NOMO-1 (cell line): ENCODE results near the gene NHP2.
A peak's percentile ranks its signal among the peaks of the same experiment; 100 is the strongest.
"Not testable (repeated sequence)": the region's sequence is repeated elsewhere in the genome, so short reads cannot be mapped to it uniquely, and the experiment has no call there.

ENCODE experiments used
- DNase-seq, 2 experiments: peaks; one replicate each; lab custom pipeline; 2025; ENCODE audit not compliant: unreplicated experiment in 2 of 2; lab: John Stamatoyannopoulos, UW

The NHP2 gene

DNA sequence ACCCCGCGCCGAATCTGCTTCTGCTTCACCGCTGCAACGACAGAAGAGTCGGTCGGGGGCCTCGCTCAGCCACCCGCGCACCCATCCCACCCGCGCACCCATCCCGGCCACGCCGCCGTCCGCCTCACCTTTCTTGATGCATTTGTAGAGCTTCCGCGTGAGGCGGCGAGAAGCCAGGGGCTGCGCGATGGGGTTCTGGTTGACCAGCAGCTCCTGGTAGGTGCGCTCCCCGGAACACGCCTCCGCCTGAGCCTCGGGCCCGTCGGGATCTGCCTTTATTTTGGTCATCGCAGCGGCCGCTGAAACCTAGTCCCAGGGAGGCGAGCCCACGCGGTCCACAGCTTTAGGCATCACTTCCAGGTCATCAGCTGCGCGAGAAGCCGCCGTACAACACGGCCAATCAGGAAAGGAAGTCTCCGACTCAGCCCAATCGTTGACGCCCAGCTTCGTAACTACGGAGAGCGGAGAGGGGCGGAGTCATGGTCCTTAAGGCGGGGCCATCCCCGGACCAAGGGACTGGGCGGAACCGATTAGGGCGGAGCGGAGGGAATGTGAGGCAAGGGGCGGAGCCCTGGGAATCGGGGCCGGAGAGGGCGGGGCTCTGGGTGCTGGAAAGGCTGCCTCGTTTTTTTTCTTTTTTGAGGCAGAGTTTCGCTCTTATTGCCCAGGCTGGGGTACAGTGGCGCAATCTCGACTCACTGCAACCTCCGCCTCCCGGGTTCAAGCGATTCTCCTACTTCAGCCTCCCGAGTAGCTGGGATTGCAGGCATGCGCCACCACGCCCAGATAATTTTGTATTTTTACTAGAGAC, at the start of gene NHP2:
NHP2 (minus strand) TSS at position 356 of the 811 bp plus-strand sequence; CDS start at position 288, 68 bp downstream.
- peak; percentile 97 to 98 for DNase-seq

DNA sequence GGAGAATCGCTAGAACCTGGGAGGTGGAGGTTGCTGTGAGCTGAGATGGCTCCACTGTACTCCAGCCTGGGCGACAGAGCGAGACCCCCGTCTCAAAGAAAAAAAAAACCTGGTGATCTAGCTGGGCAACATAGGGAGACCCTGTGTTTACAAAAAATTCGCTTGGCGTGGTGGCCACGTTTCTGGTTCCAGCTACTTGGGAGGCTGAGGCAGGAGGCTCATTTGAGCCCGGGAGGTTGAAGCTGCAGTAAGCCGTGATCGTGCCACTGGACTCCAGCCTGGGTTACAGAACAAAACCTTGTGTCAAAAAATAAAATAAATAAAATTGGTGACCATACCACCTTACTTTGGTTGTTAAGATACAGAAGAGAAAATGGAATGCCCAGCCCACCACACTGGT, 48.9 kb upstream of the NHP2 start:
- DNase-seq = no peak

DNA sequence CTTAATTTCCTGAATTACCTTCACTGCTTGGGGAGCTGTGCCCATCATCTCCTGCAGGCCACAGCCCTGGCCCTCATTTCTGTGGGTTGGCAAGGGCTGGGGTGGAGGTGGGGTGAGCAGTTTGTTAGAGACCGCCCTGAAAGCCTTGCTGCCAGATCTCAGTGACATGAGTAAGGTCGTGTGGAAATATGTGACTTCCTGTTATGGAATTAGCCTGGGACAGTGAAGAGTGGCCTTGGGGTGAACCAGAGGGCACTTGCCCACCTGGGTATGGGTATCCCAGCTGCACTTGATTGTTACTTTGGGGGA, 48.2 kb upstream of the NHP2 start:
- DNase-seq = peak; percentile 67 to 68

DNA sequence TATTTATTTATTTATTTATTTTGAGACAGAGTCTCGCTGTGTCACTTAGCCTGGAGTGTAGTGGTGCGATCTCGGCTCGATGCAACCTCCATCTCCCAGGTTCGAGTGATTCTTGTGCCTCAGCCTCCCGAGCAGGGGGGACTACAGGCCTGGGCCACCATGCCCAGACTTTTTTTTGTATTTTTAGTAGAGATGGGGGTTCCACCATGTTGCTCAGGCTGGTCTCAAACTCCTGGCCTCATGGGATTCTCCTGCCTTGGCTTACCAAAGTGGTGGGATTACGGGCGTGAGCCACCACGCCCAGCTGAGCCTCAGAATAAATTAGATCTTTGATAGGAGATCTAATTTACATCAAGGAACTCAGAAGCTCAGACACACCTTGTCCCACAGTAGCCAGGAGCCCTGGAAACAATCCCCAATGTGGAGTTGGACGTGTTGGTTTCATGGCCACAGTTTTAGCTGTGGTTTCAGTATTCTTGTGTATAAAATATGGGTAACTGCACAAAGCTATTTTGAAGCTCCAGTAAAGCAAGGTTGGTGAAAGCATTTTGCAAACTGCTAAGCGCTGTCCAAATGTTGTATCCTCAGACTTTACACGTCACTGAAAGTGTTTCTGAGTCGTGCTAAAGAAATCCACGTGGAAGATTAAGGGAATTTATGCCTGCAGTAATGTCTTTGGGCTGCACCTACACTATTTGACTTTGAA, 47.7 kb upstream of the NHP2 start:
- DNase-seq = no peak

DNA sequence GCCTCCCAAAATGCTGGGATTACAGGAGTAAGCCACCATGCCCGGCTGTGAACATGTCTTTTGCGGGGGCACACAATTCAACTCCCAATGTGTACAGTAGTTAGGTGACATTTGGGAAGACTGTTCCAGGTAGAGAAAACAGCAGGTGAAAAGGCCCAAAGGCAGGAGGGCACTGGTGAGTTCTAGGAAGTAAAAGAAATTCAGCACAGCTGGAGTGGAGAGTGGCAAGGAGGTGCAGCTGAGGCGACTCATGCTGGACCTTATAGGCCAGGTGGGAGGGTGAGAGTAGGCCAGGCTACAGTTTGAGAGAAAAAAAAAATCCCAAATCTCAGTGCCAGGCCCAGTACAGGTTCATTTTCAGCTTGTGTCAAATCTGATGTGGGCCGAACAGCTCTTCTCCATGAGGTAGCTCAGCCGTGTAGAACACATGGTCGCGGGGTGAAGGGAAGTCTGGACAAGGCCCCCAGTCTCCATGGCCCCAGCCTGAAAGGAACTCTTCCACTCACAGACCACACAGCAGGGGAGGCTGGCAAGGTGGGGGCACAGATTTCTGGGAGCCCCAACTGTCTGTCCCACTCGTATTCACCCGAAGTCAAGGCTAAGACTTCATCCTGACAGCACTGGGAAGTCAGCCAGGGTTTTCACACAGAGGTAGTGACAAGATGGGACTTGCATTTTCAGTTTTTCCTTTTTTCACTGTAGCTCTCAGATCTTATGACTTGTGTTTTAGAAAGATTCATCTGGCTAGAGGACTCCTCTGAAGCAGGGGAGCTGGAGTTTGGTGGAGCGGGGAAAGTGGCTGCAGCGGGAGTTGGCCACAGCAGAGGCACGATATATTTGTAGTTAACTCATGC, 46.1 kb upstream of the NHP2 start:
- DNase-seq = no peak

DNA sequence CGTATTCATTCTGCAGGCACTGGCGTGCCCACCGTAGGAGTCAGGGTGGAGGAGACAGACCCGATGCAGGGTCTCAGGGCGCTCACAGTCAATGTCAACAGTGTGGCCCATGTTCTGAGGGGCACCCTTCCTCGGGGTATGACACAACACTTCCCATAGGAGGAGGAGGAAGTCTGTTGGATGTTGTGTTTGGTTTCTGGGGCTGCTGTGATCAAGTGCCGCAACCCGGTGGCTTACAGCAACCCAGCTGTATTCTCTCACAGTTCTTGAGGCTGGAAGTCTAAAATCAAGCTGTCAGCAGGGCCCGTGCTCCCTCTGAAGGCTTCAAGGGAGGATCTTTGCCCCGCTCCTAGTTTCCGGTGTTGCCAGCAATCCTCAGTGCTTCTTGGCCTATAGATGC, 45.0 kb upstream of the NHP2 start:
- no peak for DNase-seq

DNA sequence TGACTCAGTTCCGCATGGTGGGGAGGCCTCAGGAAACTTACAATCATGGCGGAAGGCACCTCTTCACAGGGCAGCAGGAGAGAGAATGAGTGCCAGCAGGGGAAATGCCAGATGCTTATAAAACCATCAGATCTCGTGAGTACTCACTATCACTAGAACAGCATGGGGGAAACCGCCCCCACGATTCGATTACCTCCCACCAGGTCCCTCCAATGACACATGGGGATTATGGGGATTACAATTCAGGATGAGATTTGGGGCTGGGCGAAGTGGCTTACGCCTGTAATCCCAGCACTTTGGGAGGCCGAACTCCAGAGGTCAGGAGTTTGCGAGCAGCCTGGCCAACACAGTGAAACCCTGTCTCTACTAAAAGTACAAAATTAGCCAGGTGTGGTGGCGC, 44.5 kb upstream of the NHP2 start:
- DNase-seq = not testable (repeated sequence)

DNA sequence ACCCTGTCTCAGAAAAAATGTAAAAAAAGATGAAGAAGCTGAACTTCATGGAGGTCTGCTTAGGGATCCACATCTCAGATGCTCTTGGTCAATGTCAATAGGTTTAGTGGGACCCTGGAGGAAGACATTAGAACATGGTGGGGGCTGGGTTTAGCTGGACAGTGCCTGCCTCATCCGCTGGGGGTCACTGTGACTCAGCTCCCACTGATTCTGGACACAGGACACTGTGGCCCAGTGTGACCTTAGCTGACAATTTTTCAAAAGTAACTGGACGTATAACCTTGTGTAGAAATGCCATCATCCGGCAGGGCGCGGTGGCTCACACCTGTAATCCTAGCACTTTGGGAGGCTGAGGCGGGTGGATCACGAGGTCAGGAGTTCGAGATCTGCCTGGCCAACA, 43.3 kb upstream of the NHP2 start:
- DNase-seq = no peak

DNA sequence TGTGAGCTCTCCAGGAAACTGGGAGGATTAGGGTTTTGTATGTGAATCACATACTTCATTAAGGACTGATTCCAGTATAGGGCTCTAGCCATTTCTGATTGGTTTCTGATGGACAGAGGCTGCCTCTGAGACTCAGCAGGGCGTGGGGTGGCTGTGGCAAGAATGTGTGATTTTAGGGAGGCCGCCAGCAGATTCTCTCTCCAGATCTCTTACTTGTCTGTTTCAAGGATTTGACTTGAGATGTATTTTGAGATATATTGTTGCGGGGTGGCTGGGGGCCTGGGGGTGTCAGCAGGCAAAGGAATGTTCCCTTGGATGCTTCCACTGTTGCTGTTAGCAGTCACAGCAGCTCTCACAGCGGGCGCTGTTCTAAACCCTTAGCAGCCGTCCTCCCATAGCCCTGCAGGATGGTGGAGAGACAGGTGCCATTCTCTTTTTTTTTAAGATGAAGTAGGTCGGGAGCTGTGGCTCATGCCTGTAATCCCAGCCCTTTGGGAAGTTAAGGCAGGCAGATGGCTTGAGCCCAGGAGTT, 42.7 kb upstream of the NHP2 start:
- no peak for DNase-seq

DNA sequence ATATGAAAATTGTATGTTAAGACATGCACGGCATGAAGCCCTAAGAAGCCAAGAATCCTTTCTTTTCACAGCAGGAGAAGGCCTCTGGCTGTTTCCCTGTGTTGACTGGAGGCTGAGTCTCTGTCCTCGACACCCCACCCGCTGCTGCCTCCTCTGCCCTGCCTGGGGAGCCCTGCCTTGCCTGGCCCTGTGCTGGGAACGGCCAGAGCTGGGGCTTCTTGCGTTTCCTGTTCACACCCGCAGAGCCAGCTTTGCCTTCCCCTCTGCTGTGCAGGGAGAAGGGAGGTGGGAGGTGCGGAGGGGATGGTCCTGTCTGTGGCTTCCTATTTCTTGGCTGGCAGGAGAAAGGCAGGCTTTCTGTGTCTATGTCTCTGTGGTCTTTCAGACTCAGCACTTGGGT, 40.3 kb upstream of the NHP2 start:
- peak in 1 of 2 experiments; percentile 32 for DNase-seq

DNA sequence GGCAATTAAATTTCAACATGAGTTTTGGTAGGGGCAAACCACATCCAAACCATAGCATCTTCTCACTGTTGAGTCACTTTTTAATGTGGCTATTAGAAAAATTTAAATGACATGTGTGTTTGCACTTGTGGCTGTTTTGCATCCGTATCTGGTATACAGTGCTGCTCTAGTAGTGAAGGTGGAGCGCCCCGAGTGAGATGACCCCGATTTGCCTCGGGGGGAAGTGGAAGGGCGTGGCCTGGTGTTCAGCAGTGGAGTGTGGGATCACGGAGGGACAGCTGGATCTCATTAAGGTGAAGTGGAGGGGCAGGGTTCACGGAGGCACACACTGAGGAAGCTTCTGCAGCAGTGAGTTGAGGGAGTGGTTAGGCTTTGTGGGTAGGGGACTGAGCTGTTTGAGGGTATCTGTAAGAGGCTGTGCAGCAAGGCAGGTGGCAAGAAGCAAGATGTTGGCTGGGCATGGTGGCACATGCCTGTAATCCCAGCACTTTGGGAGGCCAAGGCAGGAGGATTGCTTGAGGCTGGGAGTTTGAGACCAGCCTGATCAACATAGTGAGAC, 39.6 kb upstream of the NHP2 start:
- DNase-seq = no peak

DNA sequence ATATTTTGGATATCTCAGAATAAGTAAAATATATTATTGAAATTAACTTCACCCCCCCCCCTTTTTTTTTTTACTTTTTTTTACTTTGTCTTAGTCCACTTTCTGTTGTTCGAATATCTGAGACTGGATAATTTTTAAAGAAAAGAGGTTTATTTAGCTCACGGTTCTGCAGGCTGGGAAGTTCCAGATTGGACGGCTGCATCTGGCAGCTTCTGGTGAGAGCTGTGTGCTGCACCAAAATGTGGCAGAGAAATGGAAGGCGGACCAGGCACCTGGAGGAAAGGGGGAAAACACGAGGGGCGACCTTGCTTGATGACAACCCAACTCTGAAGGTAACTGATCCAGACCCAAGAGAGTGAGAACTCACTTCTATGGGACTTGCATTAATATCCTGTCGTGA, 39.1 kb upstream of the NHP2 start:
- DNase-seq = no peak

DNA sequence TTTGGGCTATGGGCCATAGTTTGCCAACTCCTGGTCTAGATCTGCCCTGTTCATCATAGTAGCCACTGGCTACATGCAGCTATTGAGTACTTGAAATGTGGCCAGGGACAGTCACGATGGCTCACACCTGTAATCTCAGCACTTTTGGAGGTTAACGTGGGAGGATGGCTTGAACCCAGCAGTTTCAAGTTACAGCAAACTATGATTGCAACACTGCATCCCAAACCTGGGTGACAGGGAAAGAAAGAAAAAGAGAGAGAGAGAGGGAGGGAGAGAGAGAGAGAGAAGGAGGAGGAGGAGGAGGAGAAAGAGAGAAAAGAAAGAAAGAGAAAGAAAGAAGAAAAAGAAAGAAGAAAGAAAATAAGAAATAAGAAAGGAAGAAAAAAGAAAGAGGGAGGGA, 38.6 kb upstream of the NHP2 start:
- DNase-seq = no peak

DNA sequence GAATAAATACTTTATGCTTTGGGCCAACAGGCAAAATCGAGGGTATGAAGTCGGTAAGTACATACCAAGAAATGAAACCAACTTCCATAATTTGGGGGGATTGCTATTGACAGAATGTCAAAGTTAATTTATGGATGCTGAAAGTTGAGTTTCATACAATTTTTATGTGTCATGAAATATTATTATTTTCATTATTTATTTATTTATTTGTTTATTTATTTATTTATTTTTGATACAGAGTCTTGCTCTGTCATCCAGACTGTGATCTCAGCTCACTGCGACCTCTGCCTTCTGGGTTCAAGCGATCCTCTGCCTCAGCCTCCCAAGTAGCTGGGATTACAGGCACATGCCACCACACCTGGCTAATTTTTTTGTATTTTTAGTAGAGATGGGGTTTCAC, 38.0 kb upstream of the NHP2 start:
- no peak for DNase-seq

DNA sequence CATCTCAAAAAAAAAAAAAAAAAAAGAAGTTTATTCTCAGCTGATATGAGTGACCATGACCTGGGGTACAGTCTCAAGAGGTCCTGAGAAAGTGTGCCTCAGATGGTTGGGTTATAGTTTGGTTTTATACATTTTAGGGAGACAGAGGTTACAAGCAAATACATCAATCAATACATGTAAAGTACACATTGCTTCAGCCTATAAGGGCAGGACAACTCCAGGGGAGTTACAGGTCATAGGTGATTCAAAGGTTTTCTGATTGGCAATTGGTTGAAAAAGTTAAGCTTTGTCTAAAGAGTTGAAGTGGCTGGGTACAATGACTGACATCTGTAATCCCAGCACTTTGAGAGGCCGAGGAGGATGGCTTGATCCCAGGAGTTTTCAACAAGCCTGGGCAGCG, 35.7 kb upstream of the NHP2 start:
- no peak for DNase-seq

DNA sequence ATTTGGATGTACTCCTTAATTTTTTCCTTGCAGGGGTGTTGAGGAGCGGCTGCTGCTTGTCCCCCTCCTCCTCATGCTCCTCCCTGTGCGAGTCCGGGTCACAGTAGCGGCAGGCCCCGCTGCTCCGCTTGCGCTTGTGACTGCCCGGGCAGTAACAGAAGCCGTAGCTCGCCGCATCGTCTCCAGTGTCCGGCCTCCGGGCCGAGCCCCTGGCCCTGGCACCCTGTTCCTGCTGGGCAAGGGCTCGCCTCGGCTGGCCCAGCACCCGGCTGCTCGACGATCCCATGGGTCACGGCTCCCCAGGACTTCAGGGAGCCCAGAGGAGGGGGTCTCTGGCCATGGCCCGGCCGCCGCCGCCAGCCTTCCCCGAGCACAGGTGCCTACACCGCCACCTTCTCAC, 33.3 kb upstream of the NHP2 start, which contains the start of gene GMCL2:
GMCL2 (minus strand) TSS at position 358 of the 400 bp plus-strand sequence; CDS start at position 286, 72 bp downstream.
- no peak for DNase-seq

DNA sequence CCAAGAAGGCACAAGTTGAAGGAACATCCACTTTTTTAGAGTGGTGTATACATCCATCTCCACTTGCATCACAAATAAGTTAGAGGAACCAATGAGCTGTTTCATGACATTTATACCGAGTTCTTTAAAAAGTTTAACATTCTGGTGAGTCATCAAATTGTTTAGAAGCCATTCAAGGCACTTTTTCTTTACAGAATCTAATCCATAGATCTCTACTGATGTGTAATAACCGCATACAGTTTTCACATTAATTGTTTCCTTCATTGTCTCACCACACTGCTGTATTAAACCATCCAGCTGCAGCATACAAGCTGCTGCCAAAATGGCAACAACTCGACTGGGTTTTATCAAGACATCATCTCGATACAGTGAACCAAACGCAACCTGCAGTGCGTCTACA, 32.7 kb upstream of the NHP2 start:
- DNase-seq = peak in 1 of 2 experiments; percentile 58

DNA sequence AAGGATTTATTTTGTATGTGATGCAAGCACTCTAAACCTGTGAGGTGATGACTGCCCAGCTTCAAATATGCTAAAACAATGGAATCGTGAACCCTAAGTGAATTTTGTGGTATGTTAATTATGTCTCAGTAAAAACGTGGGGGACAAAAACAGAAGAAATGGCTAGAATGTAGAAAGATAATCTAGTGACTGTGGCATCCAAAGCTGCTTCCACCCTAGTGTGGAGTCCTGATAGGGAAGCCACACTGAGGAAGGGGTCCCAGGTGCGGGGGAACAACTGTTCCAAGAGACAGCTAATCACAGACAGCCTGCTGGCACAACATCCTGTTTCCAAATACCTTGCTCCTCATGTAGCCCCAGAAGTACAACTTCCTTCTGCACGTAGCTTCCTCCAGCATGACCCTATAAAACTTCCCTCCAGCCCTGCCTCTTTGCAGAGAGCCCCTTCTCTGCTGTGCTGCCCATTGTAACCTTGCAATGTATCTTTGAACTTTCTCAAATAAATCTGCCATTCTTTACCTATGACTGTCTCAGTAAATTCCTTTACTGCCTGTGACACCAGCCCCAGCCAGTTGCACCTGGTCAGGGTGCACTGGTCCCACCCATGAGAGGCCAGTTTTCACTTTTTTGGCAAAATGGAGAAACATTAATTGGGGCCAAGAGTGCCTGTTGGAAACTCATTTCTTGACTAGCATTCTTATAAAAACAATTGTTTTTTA, 28.6 kb upstream of the NHP2 start:
- DNase-seq = peak; percentile 49 to 84

DNA sequence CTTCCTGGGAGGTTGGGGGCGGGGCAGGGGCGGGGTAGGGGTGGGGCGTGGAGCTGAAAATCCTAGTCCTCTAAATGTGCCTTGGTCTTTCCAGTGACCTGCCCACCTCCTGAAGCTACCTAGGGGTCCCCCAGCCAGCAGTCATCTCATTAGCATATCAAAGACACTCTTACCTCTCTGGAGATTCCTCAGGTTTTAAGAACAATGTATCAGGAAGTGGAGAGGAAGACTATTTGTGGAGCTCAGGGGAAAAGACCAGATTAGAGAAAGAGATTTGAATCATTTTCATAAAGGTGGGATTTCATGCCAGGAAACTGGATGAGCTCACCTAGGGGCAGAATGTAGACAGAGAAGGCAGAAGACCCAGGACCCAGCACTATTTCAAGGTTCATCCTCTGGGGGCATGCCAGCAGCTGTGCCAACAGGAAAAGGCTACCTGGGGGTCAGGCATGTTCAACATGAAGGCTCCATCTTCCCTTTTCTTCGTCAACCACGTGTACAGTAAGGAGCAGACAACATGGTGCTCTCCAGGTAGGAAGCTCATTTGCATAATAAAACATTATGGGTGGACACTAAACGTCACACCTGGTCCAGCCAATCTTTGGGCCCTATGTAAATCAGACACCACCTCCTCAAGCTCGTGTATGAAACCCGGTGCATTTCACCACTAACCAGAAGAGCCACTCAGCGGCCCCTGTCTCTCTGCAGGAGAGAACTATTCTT, 26.6 kb upstream of the NHP2 start:
- no peak for DNase-seq

DNA sequence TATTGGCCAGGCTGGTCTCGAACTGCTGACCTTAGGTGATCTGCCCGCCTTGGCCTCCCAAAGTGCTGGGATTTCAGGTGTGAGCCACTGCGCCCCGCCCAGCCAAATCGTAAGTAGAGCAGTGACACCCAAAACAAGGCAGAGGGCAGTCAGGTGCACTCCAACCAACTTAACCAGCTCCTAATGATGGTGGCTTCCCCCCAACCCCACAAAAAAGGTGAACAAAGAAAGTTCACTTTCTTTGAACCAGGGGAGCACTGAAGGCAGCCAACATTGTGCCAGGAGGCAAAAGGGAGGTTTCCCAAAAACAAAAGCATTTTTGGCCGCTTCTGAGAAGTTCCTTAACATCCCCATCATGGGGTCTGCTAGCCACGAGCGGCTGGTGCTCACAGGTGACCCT, 23.9 kb upstream of the NHP2 start:
- DNase-seq = no peak
